HepG2 (cell line): ENCODE data around the gene RBM12. TPM values are rescaled to one million over a fixed set of nuclear protein-coding genes. Genes with fewer than 3 reads are reported as not detected.

Experiments used
- ARNT2 ChIP-seq: sonication (generic); formaldehyde crosslinking; IDR thresholded peaks from 2 replicates; pipeline ENCODE4 v1.8.0; 2022; ENCODE audit warnings: mild to moderate bottlenecking, low read depth, missing genetic modification reagents, moderate library complexity
- ATF1 ChIP-seq: IDR thresholded peaks from 2 replicates; pipeline ENCODE4 v1.6.1; 2016; ENCODE audit warnings: mild to moderate bottlenecking, control low read depth
- FOXA3 ChIP-seq: IDR thresholded peaks from 2 replicates; pipeline ENCODE4 v1.6.1; 2016; ENCODE audit warnings: missing genetic modification reagents, missing compliant biosample characterization
- HOXA9 ChIP-seq: sonication (generic); formaldehyde crosslinking; IDR thresholded peaks from 2 replicates; pipeline ENCODE4 v1.8.1; 2022; ENCODE audit warnings: missing genetic modification reagents, mild to moderate bottlenecking, moderate library complexity, borderline replicate concordance
- IKZF4 ChIP-seq: sonication (generic); formaldehyde crosslinking; IDR thresholded peaks from 2 replicates; pipeline ENCODE4 v1.5.1; 2020; ENCODE audit warnings: borderline replicate concordance, mild to moderate bottlenecking, low read depth, missing genetic modification reagents; ENCODE audit errors: not compliant biosample characterization
- KAT8 ChIP-seq: IDR thresholded peaks from 2 replicates; pipeline ENCODE4 v1.6.1; 2016; ENCODE audit warnings: missing genetic modification reagents, missing compliant biosample characterization
- NCOA5 ChIP-seq: sonication (generic); formaldehyde crosslinking; IDR thresholded peaks from 2 replicates; pipeline ENCODE4 v1.4.0; 2020; ENCODE audit warnings: missing genetic modification reagents
- NR1H2 ChIP-seq: sonication (generic); formaldehyde crosslinking; IDR thresholded peaks from 2 replicates; pipeline ENCODE4 v1.8.1; 2022; ENCODE audit warnings: low read depth, missing genetic modification reagents, borderline replicate concordance
- PCBP2 ChIP-seq: fragments of 200-400 bp; formaldehyde crosslinking; optimal IDR thresholded peaks from 2 replicates; pipeline ENCODE3; 2018; ENCODE audit warnings: low read length, low read depth; ENCODE audit not compliant: poor library complexity, severe bottlenecking
- SETDB1 ChIP-seq: sonication (generic); formaldehyde crosslinking; IDR thresholded peaks from 2 replicates; pipeline ENCODE4 v1.5.1; 2020; ENCODE audit warnings: missing genetic modification reagents, mild to moderate bottlenecking, borderline replicate concordance
- ZBTB7A ChIP-seq: sonication (generic); formaldehyde crosslinking; IDR thresholded peaks from 2 replicates; pipeline ENCODE4 v1.8.0; 2022; ENCODE audit warnings: mild to moderate bottlenecking, missing genetic modification reagents
- ZFP36L2 ChIP-seq: sonication (generic); formaldehyde crosslinking; IDR thresholded peaks from 2 replicates; pipeline ENCODE4 v1.4.0; 2020; ENCODE audit warnings: missing genetic modification reagents
- ZNF256 ChIP-seq: sonication (generic); formaldehyde crosslinking; conservative IDR thresholded peaks from 2 replicates; pipeline ENCODE4 v1.4.0; 2020; ENCODE audit warnings: missing genetic modification reagents
- ZNF260 ChIP-seq: sonication (generic); formaldehyde crosslinking; IDR thresholded peaks from 2 replicates; pipeline ENCODE4 v1.4.0; 2020; ENCODE audit warnings: missing genetic modification reagents, low read depth, mild to moderate bottlenecking, borderline replicate concordance
- ZNF432 ChIP-seq: sonication (generic); formaldehyde crosslinking; IDR thresholded peaks from 2 replicates; pipeline ENCODE4 v1.5.0; 2020; ENCODE audit warnings: missing genetic modification reagents, mild to moderate bottlenecking, borderline replicate concordance
- ZNF557 ChIP-seq: sonication (generic); formaldehyde crosslinking; IDR thresholded peaks from 2 replicates; pipeline ENCODE4 v1.4.0; 2020; ENCODE audit warnings: missing genetic modification reagents
- polyA plus RNA-seq, 8 experiments: library from polyadenylated mRNA; depleted of rRNA in 3 of 8; stranded (reverse) in 7 of 8; unstranded in 1 of 8; fragments of >200 nt; fragmentation: Illumina TruSeq in 4 of 8; extraction: Trizol in 4 of 8; gene quantifications; 2 replicates each; pipeline versions ENCODE4 v1.2.1 to v1.2.3, GENCODE V29; 2011 to 2016; ENCODE audit warnings: low read depth in 4 of 8, missing spikeins in 1 of 8, mixed read lengths in 1 of 8; ENCODE audit not compliant: insufficient read depth in 1 of 8
- total RNA-seq, 5 experiments: library from RNA; depleted of rRNA; stranded (reverse); fragments of >200 nt; fragmentation: Illumina TruSeq; extraction: Trizol; gene quantifications; 2 replicates each; pipeline ENCODE4 v1.2.3, GENCODE V29; 2016; ENCODE audit warnings: low read depth in 1 of 5
- TF ChIP-seq, protein P1 (sequence below), 2 experiments: sonication (generic) in 1 of 2; formaldehyde crosslinking in 1 of 2; IDR thresholded peaks; 2 replicates each; pipeline versions ENCODE4 v1.4.0 to v1.6.1; 2018 to 2020; ENCODE audit warnings: missing genetic modification reagents in 2 of 2, borderline replicate concordance in 1 of 2, low read depth in 1 of 2, mild to moderate bottlenecking in 1 of 2, missing biosample characterization in 1 of 2
- TF ChIP-seq, protein P2 (sequence below): sonication (generic); formaldehyde crosslinking; IDR thresholded peaks from 2 replicates; pipeline ENCODE4 v1.4.0; 2020; ENCODE audit warnings: mild to moderate bottlenecking, missing genetic modification reagents
- TF ChIP-seq, protein P3 (sequence below): sonication (generic); formaldehyde crosslinking; IDR thresholded peaks from 2 replicates; pipeline ENCODE4 v1.9.0; 2021; ENCODE audit warnings: mild to moderate bottlenecking, missing genetic modification reagents

The RBM12 gene
- total and polyA plus RNA-seq, 2 of the 13 experiments (the other 11 are each of a cell fraction or from before 2014, with no cell fraction given) = 97.9 to 104 TPM

DNA sequence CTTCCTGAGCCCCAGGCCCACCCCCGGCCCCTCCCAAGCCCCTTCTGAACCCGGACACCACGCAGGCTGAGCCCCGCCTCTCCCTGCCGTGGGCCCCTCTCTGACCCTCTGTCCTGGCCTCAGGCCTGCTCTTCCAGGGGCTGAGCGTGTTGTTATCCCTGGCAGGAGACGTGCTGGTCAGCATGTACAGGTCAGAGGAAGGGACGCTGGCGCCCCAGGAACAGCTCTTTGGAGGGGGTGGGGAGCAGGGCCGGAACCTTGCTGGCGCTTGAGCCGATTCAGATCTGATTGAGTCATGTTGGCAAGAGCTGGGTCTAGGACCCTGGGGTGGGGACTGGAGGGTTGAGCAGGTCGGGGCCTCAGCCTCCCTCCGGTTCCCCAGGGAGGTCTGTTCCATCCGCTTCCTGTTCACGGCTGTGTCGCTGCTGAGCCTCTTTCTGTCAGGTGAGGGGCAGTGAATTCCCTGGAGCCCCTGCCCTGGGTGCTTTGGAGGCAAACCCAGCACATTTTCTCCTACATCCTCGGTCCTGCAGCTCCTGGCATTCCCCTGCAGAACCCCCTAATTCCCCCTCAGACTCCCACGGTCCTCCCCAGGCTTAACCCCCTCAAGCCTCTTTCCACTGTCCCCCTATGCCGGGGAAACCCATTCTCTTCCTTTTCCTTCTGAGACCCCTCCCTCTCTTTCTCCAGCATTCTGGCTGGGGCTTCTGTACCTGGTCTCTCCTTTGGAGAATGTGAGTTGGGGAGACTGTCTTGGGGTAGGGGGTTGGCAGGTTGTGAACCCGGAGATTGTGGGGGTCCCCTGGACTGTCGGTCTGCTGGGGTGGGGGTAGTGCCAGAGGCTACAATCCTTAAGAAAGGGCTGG, 47.1 kb downstream of the RBM12 start (continued):
- TF ChIP-seq ZNF260 (CRISPR knock-in tag) = no peak
- peak; percentile 89 for TF ChIP-seq ARNT2 (CRISPR knock-in tag)
- TF ChIP-seq IKZF4 (CRISPR knock-in tag) = peak; percentile 44
- peak; percentile 63; the same call in 1 of the 2 replicates for TF ChIP-seq ZNF557 (CRISPR knock-in tag)
- peak; percentile 30 for TF ChIP-seq PCBP2
- TF ChIP-seq, protein P1, sequence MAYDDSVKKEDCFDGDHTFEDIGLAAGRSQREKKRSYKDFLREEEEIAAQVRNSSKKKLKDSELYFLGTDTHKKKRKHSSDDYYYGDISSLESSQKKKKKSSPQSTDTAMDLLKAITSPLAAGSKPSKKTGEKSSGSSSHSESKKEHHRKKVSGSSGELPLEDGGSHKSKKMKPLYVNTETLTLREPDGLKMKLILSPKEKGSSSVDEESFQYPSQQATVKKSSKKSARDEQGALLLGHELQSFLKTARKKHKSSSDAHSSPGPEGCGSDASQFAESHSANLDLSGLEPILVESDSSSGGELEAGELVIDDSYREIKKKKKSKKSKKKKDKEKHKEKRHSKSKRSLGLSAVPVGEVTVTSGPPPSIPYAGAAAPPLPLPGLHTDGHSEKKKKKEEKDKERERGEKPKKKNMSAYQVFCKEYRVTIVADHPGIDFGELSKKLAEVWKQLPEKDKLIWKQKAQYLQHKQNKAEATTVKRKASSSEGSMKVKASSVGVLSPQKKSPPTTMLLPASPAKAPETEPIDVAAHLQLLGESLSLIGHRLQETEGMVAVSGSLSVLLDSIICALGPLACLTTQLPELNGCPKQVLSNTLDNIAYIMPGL (CRISPR knock-in tag; IDR thresholded peaks at IDR 0.05; ENCODE audit: borderline replicate concordance in 1 of 2, low read depth in 1 of 2) = peak; percentile 74 to 92; a peak in 3 of 4 replicates
- TF ChIP-seq ZNF256 (CRISPR knock-in tag) = no peak
- TF ChIP-seq, protein P2, sequence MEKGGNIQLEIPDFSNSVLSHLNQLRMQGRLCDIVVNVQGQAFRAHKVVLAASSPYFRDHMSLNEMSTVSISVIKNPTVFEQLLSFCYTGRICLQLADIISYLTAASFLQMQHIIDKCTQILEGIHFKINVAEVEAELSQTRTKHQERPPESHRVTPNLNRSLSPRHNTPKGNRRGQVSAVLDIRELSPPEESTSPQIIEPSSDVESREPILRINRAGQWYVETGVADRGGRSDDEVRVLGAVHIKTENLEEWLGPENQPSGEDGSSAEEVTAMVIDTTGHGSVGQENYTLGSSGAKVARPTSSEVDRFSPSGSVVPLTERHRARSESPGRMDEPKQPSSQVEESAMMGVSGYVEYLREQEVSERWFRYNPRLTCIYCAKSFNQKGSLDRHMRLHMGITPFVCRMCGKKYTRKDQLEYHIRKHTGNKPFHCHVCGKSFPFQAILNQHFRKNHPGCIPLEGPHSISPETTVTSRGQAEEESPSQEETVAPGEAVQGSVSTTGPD (CRISPR knock-in tag) = no peak; the same call in 1 of the 2 replicates
- TF ChIP-seq, protein P3, sequence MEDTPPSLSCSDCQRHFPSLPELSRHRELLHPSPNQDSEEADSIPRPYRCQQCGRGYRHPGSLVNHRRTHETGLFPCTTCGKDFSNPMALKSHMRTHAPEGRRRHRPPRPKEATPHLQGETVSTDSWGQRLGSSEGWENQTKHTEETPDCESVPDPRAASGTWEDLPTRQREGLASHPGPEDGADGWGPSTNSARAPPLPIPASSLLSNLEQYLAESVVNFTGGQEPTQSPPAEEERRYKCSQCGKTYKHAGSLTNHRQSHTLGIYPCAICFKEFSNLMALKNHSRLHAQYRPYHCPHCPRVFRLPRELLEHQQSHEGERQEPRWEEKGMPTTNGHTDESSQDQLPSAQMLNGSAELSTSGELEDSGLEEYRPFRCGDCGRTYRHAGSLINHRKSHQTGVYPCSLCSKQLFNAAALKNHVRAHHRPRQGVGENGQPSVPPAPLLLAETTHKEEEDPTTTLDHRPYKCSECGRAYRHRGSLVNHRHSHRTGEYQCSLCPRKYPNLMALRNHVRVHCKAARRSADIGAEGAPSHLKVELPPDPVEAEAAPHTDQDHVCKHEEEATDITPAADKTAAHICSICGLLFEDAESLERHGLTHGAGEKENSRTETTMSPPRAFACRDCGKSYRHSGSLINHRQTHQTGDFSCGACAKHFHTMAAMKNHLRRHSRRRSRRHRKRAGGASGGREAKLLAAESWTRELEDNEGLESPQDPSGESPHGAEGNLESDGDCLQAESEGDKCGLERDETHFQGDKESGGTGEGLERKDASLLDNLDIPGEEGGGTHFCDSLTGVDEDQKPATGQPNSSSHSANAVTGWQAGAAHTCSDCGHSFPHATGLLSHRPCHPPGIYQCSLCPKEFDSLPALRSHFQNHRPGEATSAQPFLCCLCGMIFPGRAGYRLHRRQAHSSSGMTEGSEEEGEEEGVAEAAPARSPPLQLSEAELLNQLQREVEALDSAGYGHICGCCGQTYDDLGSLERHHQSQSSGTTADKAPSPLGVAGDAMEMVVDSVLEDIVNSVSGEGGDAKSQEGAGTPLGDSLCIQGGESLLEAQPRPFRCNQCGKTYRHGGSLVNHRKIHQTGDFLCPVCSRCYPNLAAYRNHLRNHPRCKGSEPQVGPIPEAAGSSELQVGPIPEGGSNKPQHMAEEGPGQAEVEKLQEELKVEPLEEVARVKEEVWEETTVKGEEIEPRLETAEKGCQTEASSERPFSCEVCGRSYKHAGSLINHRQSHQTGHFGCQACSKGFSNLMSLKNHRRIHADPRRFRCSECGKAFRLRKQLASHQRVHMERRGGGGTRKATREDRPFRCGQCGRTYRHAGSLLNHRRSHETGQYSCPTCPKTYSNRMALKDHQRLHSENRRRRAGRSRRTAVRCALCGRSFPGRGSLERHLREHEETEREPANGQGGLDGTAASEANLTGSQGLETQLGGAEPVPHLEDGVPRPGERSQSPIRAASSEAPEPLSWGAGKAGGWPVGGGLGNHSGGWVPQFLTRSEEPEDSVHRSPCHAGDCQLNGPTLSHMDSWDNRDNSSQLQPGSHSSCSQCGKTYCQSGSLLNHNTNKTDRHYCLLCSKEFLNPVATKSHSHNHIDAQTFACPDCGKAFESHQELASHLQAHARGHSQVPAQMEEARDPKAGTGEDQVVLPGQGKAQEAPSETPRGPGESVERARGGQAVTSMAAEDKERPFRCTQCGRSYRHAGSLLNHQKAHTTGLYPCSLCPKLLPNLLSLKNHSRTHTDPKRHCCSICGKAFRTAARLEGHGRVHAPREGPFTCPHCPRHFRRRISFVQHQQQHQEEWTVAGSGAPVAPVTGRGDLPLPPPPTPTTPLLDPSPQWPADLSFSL (CRISPR knock-in tag) = no peak
- no peak for TF ChIP-seq ZNF432 (CRISPR knock-in tag)
- peak; percentile 86 for TF ChIP-seq ZBTB7A (CRISPR knock-in tag)
- TF ChIP-seq ATF1 = no peak
- 0 out of 2 replicates have a peak, but pooled peaks have one; percentile 42 for TF ChIP-seq KAT8 (CRISPR knock-in tag)
- TF ChIP-seq FOXA3 (CRISPR knock-in tag) = peak; percentile 51; the same call in 1 of the 2 replicates
- TF ChIP-seq NR1H2 (CRISPR knock-in tag) = no peak
- TF ChIP-seq ZFP36L2 (CRISPR knock-in tag) = 0 out of 2 replicates have a peak, but pooled peaks have one; percentile 40
- TF ChIP-seq HOXA9 (CRISPR knock-in tag) = no peak
- no peak for TF ChIP-seq SETDB1
- TF ChIP-seq NCOA5 (CRISPR knock-in tag) = no peak
